ENCODE results near the gene CFB.
A peak's percentile ranks its signal among the peaks of the same experiment; 100 is the strongest.
"Not testable (repeated sequence)": the region's sequence is repeated elsewhere in the genome, so short reads cannot be mapped to it uniquely, and the experiment has no call there.

The CFB gene

GRCh38 chr6:31908791-31909190, 37.1 kb upstream of the CFB start:
- Histone ChIP-seq H3K4me1 (ENCODE audit: control insufficient read depth, insufficient read depth, low read length) (peaks cover 12% of the 10 kb centered on the region; the same call in 1 of the 2 replicates), H3K36me3 (ENCODE audit: control insufficient read depth in 2 of 2, insufficient read depth in 1 of 2, low read length in 2 of 2) (no peaks in the 10 kb centered on the region), H3K27ac (ENCODE audit: extremely low read depth, low read depth, low read length) (no peak overlapping the region), H3K9me3 (ENCODE audit: control insufficient read depth, insufficient read depth, low read depth, low read length) (no peaks in the 10 kb centered on the region), H3K4me3 (ENCODE audit: low read depth, low read length) (no peak overlapping the region)
- TF ChIP-seq ZNF596 (tag by site-specific recombination; IDR thresholded peaks at IDR 0.05) (no peak), ZSCAN4 (tag by site-specific recombination; IDR thresholded peaks at IDR 0.05) (no peak), ZFHX2 (tag by site-specific recombination; conservative IDR thresholded peaks at IDR 0.05) (no peak), ZNF664 (tag by site-specific recombination; IDR thresholded peaks at IDR 0.05) (no peak), ZNF335 (tag by site-specific recombination; conservative IDR thresholded peaks at IDR 0.05) (no peak), ZNF10 (tag by site-specific recombination; IDR thresholded peaks at IDR 0.05) (no peak), ZNF561 (tag by site-specific recombination; IDR thresholded peaks at IDR 0.05; ENCODE audit: borderline replicate concordance) (no peak)
- POLR2A ChIA-PET = interaction anchor here (0.6 to 1.3 kb wide), 5 partner anchors 9 to 170 kb away, joined by 3 to 13 read pairs (median 4); no protein-coding TSS in a partner anchor
- CTCF ChIA-PET = interaction anchor here (1.3 kb wide), 2 partner anchors 11 to 44 kb away, joined by 3 to 4 read pairs; no protein-coding TSS in a partner anchor

GRCh38 chr6:31909298-31909697, 36.6 kb upstream of the CFB start:
- H3K4me3 ChIP-seq (ENCODE audit: low read depth, low read length); H3K36me3 ChIP-seq (ENCODE audit: control insufficient read depth in 2 of 2, insufficient read depth in 1 of 2, low read length in 2 of 2); H3K27ac ChIP-seq (ENCODE audit: extremely low read depth, low read depth, low read length); H3K9me3 ChIP-seq (ENCODE audit: control insufficient read depth, insufficient read depth, low read depth, low read length): not testable (repeated sequence)
- H3K4me1 ChIP-seq (ENCODE audit: control insufficient read depth, insufficient read depth, low read length) = peaks cover 12% of the 10 kb centered on the region; the same call in 1 of the 2 replicates
- ChIA-PET CTCF (interaction anchor here (0.5 to 1.3 kb wide), 3 partner anchors 10 to 1361 kb away, joined by 3 read pairs; no protein-coding TSS in a partner anchor), POLR2A (interaction anchor here (0.5 to 1.3 kb wide), 3 partner anchors 9 to 225 kb away, joined by 3 to 6 read pairs (median 4); no protein-coding TSS in a partner anchor)
- TF ChIP-seq ZFHX2 (tag by site-specific recombination; conservative IDR thresholded peaks at IDR 0.05) (0 out of 2 replicates have a peak, but pooled peaks have one; percentile 6), EGR2 (tag by site-specific recombination; IDR thresholded peaks at IDR 0.05; ENCODE audit: low read depth) (peak; percentile 6; the same call in 1 of the 2 replicates), KLF1 (tag by site-specific recombination; IDR thresholded peaks at IDR 0.05) (0 out of 2 replicates have a peak, but pooled peaks have one; percentile 36)

GRCh38 chr6:31911826-31912585, 33.9 kb upstream of the CFB start:
- Histone ChIP-seq H3K4me3 (ENCODE audit: low read depth, low read length) (no peak overlapping the region), H3K9me3 (ENCODE audit: control insufficient read depth, insufficient read depth, low read depth, low read length) (no peaks in the 10 kb centered on the region), H3K4me1 (ENCODE audit: control insufficient read depth, insufficient read depth, low read length) (peaks cover 9% of the 10 kb centered on the region; the same call in 1 of the 2 replicates), H3K36me3 (ENCODE audit: control insufficient read depth in 2 of 2, insufficient read depth in 1 of 2, low read length in 2 of 2) (no peaks in the 10 kb centered on the region), H3K27ac (ENCODE audit: extremely low read depth, low read depth, low read length) (no peak overlapping the region)
- ChIA-PET CTCF (interaction anchor here (0.5 to 0.8 kb wide), 3 partner anchors 9 to 313 kb away, joined by 3 to 6 read pairs (median 3); no protein-coding TSS in a partner anchor), POLR2A (interaction anchor here (0.7 to 1.1 kb wide), 3 partner anchors 14 to 982 kb away, joined by 3 to 4 read pairs (median 3); partner anchors contain the start of gene NEU1)
- no peak for TF ChIP-seq ZNF473 (tag by site-specific recombination; IDR thresholded peaks at IDR 0.05)
- TF ChIP-seq ZNF76 (tag by site-specific recombination; IDR thresholded peaks at IDR 0.05; ENCODE audit: borderline replicate concordance, low read depth) = 0 out of 2 replicates have a peak, but pooled peaks have one; percentile 3
- TF ChIP-seq SALL2 (tag by site-specific recombination; IDR thresholded peaks at IDR 0.05; ENCODE audit: borderline replicate concordance) = no peak
- no peak for TF ChIP-seq GLIS2 (tag by site-specific recombination; IDR thresholded peaks at IDR 0.05)
- TF ChIP-seq ZNF621 (tag by site-specific recombination; IDR thresholded peaks at IDR 0.05) = no peak
- no peak for TF ChIP-seq ZBTB20 (tag by site-specific recombination; IDR thresholded peaks at IDR 0.05)
- no peak for TF ChIP-seq ZNF768 (tag by site-specific recombination; IDR thresholded peaks at IDR 0.05)
- TF ChIP-seq ZEB2 (tag by site-specific recombination; IDR thresholded peaks at IDR 0.05) = no peak
- no peak for TF ChIP-seq ZNF138 (tag by site-specific recombination; IDR thresholded peaks at IDR 0.05; ENCODE audit: borderline replicate concordance)
- peak; percentile 30; the same call in 1 of the 2 replicates for TF ChIP-seq ZFHX2 (tag by site-specific recombination; conservative IDR thresholded peaks at IDR 0.05)
- TF ChIP-seq ZBTB17 (tag by site-specific recombination; IDR thresholded peaks at IDR 0.05) = peak; percentile 69
- no peak for TF ChIP-seq SP3 (tag by site-specific recombination; IDR thresholded peaks at IDR 0.05)
- TF ChIP-seq ZNF140 (tag by site-specific recombination; IDR thresholded peaks at IDR 0.05) = no peak
- TF ChIP-seq ZNF362 (tag by site-specific recombination; IDR thresholded peaks at IDR 0.05) = 0 out of 2 replicates have a peak, but pooled peaks have one; percentile 10
- TF ChIP-seq ZNF529 (tag by site-specific recombination; IDR thresholded peaks at IDR 0.05; ENCODE audit: insufficient replicate concordance) = no peak

Measured in HEK293 (cell line).